GM20431 (cell line): Measurements from ENCODE around the gene CLK1.
"Not testable (repeated sequence)": the region's sequence is repeated elsewhere in the genome, so short reads cannot be mapped to it uniquely, and the experiment has no call there.

Experiments
- in situ Hi-C: fragments of 300-500 bp; cut with MseI, MboI; formaldehyde crosslinking; loops from one replicate; pipeline ENCODE4 v1.15.0; 2020; ENCODE audit warnings: low sequenced_read_pairs; ENCODE audit not compliant: unreplicated experiment

Gene CLK1

GRCh38 chr2:200864176-200865034 lies at the start of gene CLK1:
TSS of gene CLK1 (minus strand) at chr2:200864658. CDS start at chr2:200861862, 2,796 bp downstream.
- in situ Hi-C loops: no loop called here

GRCh38 chr2:200913654-200914053 lies 49.2 kb upstream of the CLK1 start:
- in situ Hi-C loops: loop anchor here (10.0 kb wide), 1 partner anchor 261 kb away; no protein-coding TSS in a partner anchor

- in situ Hi-C loops: loop anchor here (10.0 kb wide), 1 partner anchor 265 kb away; no protein-coding TSS in a partner anchor
These were observed 45.5 kb upstream of the CLK1 start for GRCh38 chr2:200909958-200910357.

GRCh38 chr2:200905618-200906296 lies 41.3 kb upstream of the CLK1 start:
- in situ Hi-C loops: no loop called here

- in situ Hi-C loops: no loop called here
These were observed 37.1 kb upstream of the CLK1 start for GRCh38 chr2:200901459-200902072.

- in situ Hi-C loops: no loop called here
These were observed 35.0 kb upstream of the CLK1 start for GRCh38 chr2:200899482-200899881.

- in situ Hi-C loops: no loop called here
These were observed 24.5 kb upstream of the CLK1 start, which contains the start of the genes NIF3L1 and PPIL3 for GRCh38 chr2:200888704-200889625. TSS of gene NIF3L1 (plus strand) at chr2:200889371. CDS start at chr2:200891944, 2,573 bp downstream. TSS of gene PPIL3 (minus strand) at chr2:200889077. CDS start at chr2:200887615, 1,462 bp downstream.

GRCh38 chr2:200881715-200882249 lies 17.3 kb upstream of the CLK1 start:
- in situ Hi-C loops: not testable (repeated sequence)

GRCh38 chr2:200878289-200878880 lies 13.9 kb upstream of the CLK1 start:
- in situ Hi-C loops: no loop called here

GRCh38 chr2:200877443-200877842 lies 13.0 kb upstream of the CLK1 start:
- in situ Hi-C loops: no loop called here

GRCh38 chr2:200873560-200873959 lies 9.1 kb upstream of the CLK1 start:
- in situ Hi-C loops: no loop called here

GRCh38 chr2:200871151-200871550 lies 6.7 kb upstream of the CLK1 start:
- in situ Hi-C loops: no loop called here

GRCh38 chr2:200869014-200869413 lies 4.6 kb upstream of the CLK1 start:
- in situ Hi-C loops: no loop called here

GRCh38 chr2:200863782-200864175 lies 679 bp downstream of the CLK1 start:
- in situ Hi-C loops: no loop called here

GRCh38 chr2:200862532-200863000 lies 1.9 kb downstream of the CLK1 start:
- in situ Hi-C loops: no loop called here

GRCh38 chr2:200861617-200862155 lies 2.8 kb downstream of the CLK1 start:
- in situ Hi-C loops: no loop called here

GRCh38 chr2:200860092-200860795 lies 4.2 kb downstream of the CLK1 start:
- in situ Hi-C loops: no loop called here

GRCh38 chr2:200856806-200857205 lies 7.7 kb downstream of the CLK1 start:
- in situ Hi-C loops: no loop called here
